ENCODE results near the gene ZBED2. TPM values are rescaled to one million over a fixed set of nuclear protein-coding genes. Genes with fewer than 3 reads are reported as not detected.

ZBED2 gene
- total RNA-seq, 4 donors from 2014 or later = not detected

- no peak for TF ChIP-seq CTCF (IDR thresholded peaks at IDR 0.05; ENCODE audit: low read depth)
Observed at GRCh38 chr3:111603679-111604078, 8.5 kb upstream of the ZBED2 start.

- TF ChIP-seq CTCF (IDR thresholded peaks at IDR 0.05; ENCODE audit: low read depth) = no peak
Observed at GRCh38 chr3:111601810-111602209, 6.7 kb upstream of the ZBED2 start.

GRCh38 chr3:111598552-111598951 is 3.4 kb upstream of the ZBED2 start:
- no peak for TF ChIP-seq CTCF (IDR thresholded peaks at IDR 0.05; ENCODE audit: low read depth)

- TF ChIP-seq CTCF (IDR thresholded peaks at IDR 0.05; ENCODE audit: low read depth) = no peak
Observed at GRCh38 chr3:111598139-111598538, 3.0 kb upstream of the ZBED2 start.

- no peak for TF ChIP-seq CTCF (IDR thresholded peaks at IDR 0.05; ENCODE audit: low read depth)
Observed at GRCh38 chr3:111596328-111596727, 1.2 kb upstream of the ZBED2 start.

DNA sequence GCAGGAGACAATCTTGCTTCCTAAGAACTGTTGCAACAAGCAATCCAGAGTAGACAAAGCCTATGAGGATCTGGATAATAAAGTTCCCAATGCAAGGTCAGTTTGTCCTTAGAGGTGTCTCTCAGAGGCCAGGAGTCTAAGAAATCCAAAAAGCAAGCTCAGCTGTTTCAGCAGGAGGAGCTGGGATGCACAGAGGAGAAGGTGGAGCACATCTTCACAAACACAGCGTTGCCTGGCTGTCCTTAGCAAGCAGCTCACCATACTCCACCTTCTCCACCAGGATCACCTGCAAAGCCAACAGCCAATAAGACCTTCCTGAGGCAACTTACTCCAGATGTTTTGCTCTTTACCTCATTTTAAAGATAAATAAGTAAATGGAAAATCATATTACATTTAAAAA is 365 bp downstream of the ZBED2 start:
- TF ChIP-seq CTCF (IDR thresholded peaks at IDR 0.05; ENCODE audit: low read depth) = no peak

DNA sequence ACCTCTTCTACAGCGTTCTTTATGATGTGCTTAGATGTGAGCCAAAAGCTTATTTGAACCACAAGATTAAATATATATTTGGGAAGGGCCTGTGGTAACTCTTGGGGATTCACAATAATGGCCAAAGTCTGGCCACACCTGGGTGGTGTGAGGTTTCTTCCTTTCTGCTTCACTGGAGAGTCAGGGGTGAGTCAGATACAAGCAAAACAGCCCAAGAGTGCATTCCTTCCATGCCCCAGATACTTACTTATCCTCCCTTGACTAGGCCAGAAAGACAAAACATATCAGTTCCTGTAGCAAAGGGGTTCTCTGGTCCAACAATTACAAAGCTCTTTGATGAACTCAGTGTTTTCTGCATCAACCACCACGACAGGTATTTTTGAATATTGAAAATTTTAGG is 941 bp downstream of the ZBED2 start:
- TF ChIP-seq CTCF (IDR thresholded peaks at IDR 0.05; ENCODE audit: low read depth) = no peak

Data from subcutaneous adipose tissue (tissue), 4 donors.